GM12878 (cell line): ENCODE measurements around the gene HIF3A. TPM values are rescaled to one million over a fixed set of nuclear protein-coding genes. Genes with fewer than 3 reads are reported as not detected.

Experiments
- ATAC-seq: fragments of 200-7000 bp; cut with Tn5 transposase; 3 replicates; pipeline ENCODE4 v1.9.1; 2020; ENCODE audit warnings: mild to moderate bottlenecking, moderate library complexity
- BruUV-seq: library from RNA; stranded (reverse); fragments of 400-500 nt; replicated peaks from 2 replicates; lab custom pipeline; 2021; lab: Mats Ljungman, UMichigan
- CTCF ChIA-PET: fragments of 300-600 bp; sonication (Branson Sonifier 250); formaldehyde crosslinking; extraction: SDS; loops from one replicate; lab custom pipeline; 2021; ENCODE audit warnings: inconsistent platforms; lab: Yijun Ruan, JAX
- POLR2A ChIA-PET: fragments of 350-600 bp; formaldehyde crosslinking; extraction: SDS; loops from one replicate; lab custom pipeline; 2021; ENCODE audit warnings: inconsistent platforms; lab: Charles Lee
- RAD21 ChIA-PET: fragments of 300-600 bp; sonication (Branson Sonifier 250); formaldehyde crosslinking; loops from one replicate; lab custom pipeline; 2023; ENCODE audit warnings: antibody characterized with exemption; ENCODE audit not compliant: unreplicated experiment; lab: Charles Lee
- SMC1A ChIA-PET: fragments of 300-600 bp; sonication (Branson Sonifier 250); formaldehyde crosslinking; loops from one replicate; lab custom pipeline; 2023; ENCODE audit not compliant: unreplicated experiment, uncharacterized antibody; lab: Charles Lee
- DNase-seq: peaks from one replicate; pipeline ENCODE4 v3.0.0-alpha.2; 2011; ENCODE audit warnings: low read depth, low spot score
- FAIRE-seq: peaks from 3 replicates; lab custom pipeline; 2011; peaks lifted over from hg19 to GRCh38; lab: Jason Lieb, UNC
- H2AFZ ChIP-seq: 2 replicates; pipeline ENCODE4 v1.6.0; 2011; ENCODE audit warnings: low read depth, low read length, control low read depth; ENCODE audit not compliant: control insufficient read depth
- H3K27ac ChIP-seq: 2 replicates; pipeline ENCODE4 v1.5.1; 2011; ENCODE audit warnings: control low read depth; ENCODE audit not compliant: control insufficient read depth, insufficient read depth
- H3K27me3 ChIP-seq, 2 experiments: replicated peaks in 1 of 2; 2 replicates each; pipeline versions ENCODE4 v1.6.0 to v1.6.1; 2011; ENCODE audit warnings: low read length in 1 of 2; ENCODE audit not compliant: control insufficient read depth in 2 of 2, insufficient read depth in 2 of 2
- H3K36me3 ChIP-seq, 2 experiments: 2 replicates each; pipeline ENCODE4 v1.5.1; 2011; ENCODE audit warnings: low read length in 1 of 2; ENCODE audit not compliant: control insufficient read depth in 2 of 2, insufficient read depth in 2 of 2
- H3K4me1 ChIP-seq: 2 replicates; pipeline ENCODE4 v1.6.1; 2011; ENCODE audit warnings: mild to moderate bottlenecking, low read length, moderate library complexity, mixed read lengths; ENCODE audit not compliant: control insufficient read depth, insufficient read depth
- H3K4me2 ChIP-seq: 2 replicates; pipeline ENCODE4 v1.6.0; 2011; ENCODE audit warnings: control low read depth; ENCODE audit not compliant: control insufficient read depth, insufficient read depth
- H3K4me3 ChIP-seq: fragments of 200-600 bp; sonication (generic); 2 replicates; pipeline ENCODE4 v1.5.1; 2016
- H3K79me2 ChIP-seq: 2 replicates; pipeline ENCODE4 v1.6.0; 2011; ENCODE audit warnings: low read length; ENCODE audit not compliant: control insufficient read depth, insufficient read depth
- H3K9ac ChIP-seq: 2 replicates; pipeline ENCODE4 v1.8.0; 2011; ENCODE audit warnings: low read length, control low read depth, mixed read lengths; ENCODE audit not compliant: control insufficient read depth, insufficient read depth
- H3K9me3 ChIP-seq: replicated peaks from 3 replicates; pipeline ENCODE4 v1.5.1; 2011; ENCODE audit warnings: mild to moderate bottlenecking, low read length; ENCODE audit not compliant: control insufficient read depth, insufficient read depth
- H4K20me1 ChIP-seq: 2 replicates; pipeline ENCODE4 v1.6.0; 2011; ENCODE audit not compliant: control insufficient read depth, insufficient read depth
- CREM ChIP-seq: IDR thresholded peaks from 2 replicates; pipeline ENCODE4 v1.6.1; 2014; ENCODE audit warnings: antibody characterized with exemption, low read depth
- EGR1 ChIP-seq, 2 experiments: IDR thresholded peaks; 1 replicate in 1 of 2; 2 replicates in 1 of 2; pipeline ENCODE4 v1.6.1; 2011 to 2012; ENCODE audit warnings: low read depth in 2 of 2, low read length in 2 of 2, borderline replicate concordance in 1 of 2, mild to moderate bottlenecking in 1 of 2, moderate library complexity in 1 of 2
- ESRRA ChIP-seq: IDR thresholded peaks from 2 replicates; pipeline ENCODE4 v1.6.1; 2012; ENCODE audit warnings: mild to moderate bottlenecking, low read length, improper control_type of control experiment
- HDAC2 ChIP-seq: fragments of 200-600 bp; sonication (generic); IDR thresholded peaks from 2 replicates; pipeline ENCODE4 v1.6.1; 2017
- IRF4 ChIP-seq: IDR thresholded peaks from 2 replicates; pipeline ENCODE4 v1.6.1; 2011; ENCODE audit warnings: low read depth, low read length
- IRF5 ChIP-seq: fragments of 450-650 bp; IDR thresholded peaks from 2 replicates; pipeline ENCODE4 v1.6.1; 2017; ENCODE audit warnings: borderline replicate concordance
- KDM1A ChIP-seq: fragments of 200-600 bp; sonication (generic); IDR thresholded peaks from 2 replicates; pipeline ENCODE4 v1.6.1; 2016; ENCODE audit warnings: borderline replicate concordance
- LARP7 ChIP-seq: fragments of 450-650 bp; IDR thresholded peaks from 2 replicates; pipeline ENCODE4 v1.6.1; 2017; ENCODE audit warnings: mild to moderate bottlenecking
- MTA3 ChIP-seq: IDR thresholded peaks from 2 replicates; pipeline ENCODE4 v1.6.1; 2012; ENCODE audit warnings: low read length, inconsistent platforms, borderline replicate concordance
- PAX5 ChIP-seq: IDR thresholded peaks from 2 replicates; pipeline ENCODE4 v1.6.1; 2011; ENCODE audit warnings: low read depth, low read length, borderline replicate concordance
- RBBP5 ChIP-seq: fragments of 200-600 bp; sonication (generic); conservative IDR thresholded peaks from 2 replicates; pipeline ENCODE4 v1.6.1; 2016
- SKIL ChIP-seq: fragments of 450-650 bp; IDR thresholded peaks from 2 replicates; pipeline ENCODE4 v1.6.1; 2017; ENCODE audit warnings: mild to moderate bottlenecking, low read depth, inconsistent platforms; ENCODE audit not compliant: poor library complexity, severe bottlenecking
- SUPT20H ChIP-seq: IDR thresholded peaks from 2 replicates; pipeline ENCODE4 v1.6.1; 2011; ENCODE audit warnings: low read depth, mild to moderate bottlenecking, low read length, moderate library complexity, borderline replicate concordance; ENCODE audit not compliant: control insufficient read depth
- USF1 ChIP-seq: IDR thresholded peaks from 2 replicates; pipeline ENCODE4 v1.6.1; 2011; ENCODE audit warnings: borderline replicate concordance, low read depth, mild to moderate bottlenecking, moderate library complexity, mixed read lengths, low read length; ENCODE audit not compliant: insufficient read depth; ENCODE audit errors: extremely low read length
- ZBTB40 ChIP-seq: fragments of 450-650 bp; IDR thresholded peaks from 2 replicates; pipeline ENCODE4 v1.6.1; 2016; ENCODE audit warnings: mild to moderate bottlenecking, moderate library complexity, borderline replicate concordance
- WGBS: methylation state at CpG from one replicate; pipeline ENCODE4 v1.1.6; 2016; ENCODE audit warnings: low lambda C conversion rate; ENCODE audit not compliant: insufficient replicate concordance, insufficient coverage; ENCODE audit errors: missing lambda C conversion rate; 5-methylcytosine and 5-hydroxymethylcytosine counted together
- in situ Hi-C: fragments of 300-500 bp; cut with MboI; formaldehyde crosslinking; loops from 9 replicates; pipeline ENCODE4 v1.14.3; 2018; ENCODE audit warnings: mixed read lengths
- intact Hi-C: fragments of 100-400 bp; cut with micrococcal nuclease; formaldehyde crosslinking; loops from one replicate; pipeline ENCODE4 v1.14.2; 2022; ENCODE audit not compliant: unreplicated experiment
- polyA plus RNA-seq, 11 experiments: library from polyadenylated mRNA; depleted of rRNA in 4 of 11; unstranded in 6 of 11; stranded (reverse) in 5 of 11; fragments of >200 nt; fragmentation: Nextera tagmentation in 4 of 11; fragmentation: Illumina TruSeq in 1 of 11; extraction: Ambion mirVana in 4 of 11; extraction: Trizol in 1 of 11; gene quantifications; 1 replicate in 1 of 11; 2 replicates in 10 of 11; pipeline versions ENCODE4 v1.2.1 to v1.2.3, GENCODE V29; 2011 to 2016; ENCODE audit warnings: inconsistent platforms in 2 of 11, missing spikeins in 2 of 11, low read depth in 1 of 11
- total RNA-seq, 4 experiments: library from RNA; depleted of rRNA in 3 of 4; stranded (reverse); fragments of >200 nt in 3 of 4; fragmentation: Illumina TruSeq in 1 of 4; extraction: Trizol in 1 of 4; gene quantifications; 2 replicates each; pipeline versions ENCODE4 v1.2.1 to v1.2.3, GENCODE V29; 2013 to 2021

Gene HIF3A
- total and polyA plus RNA-seq, 10 of the 15 experiments (the other 5 are each of a cell fraction or from before 2014, with no cell fraction given): 0.03 to 0.20 (median 0.06) TPM; not detected in 5

GRCh38 chr19:46388311-46389095 lies 91.7 kb downstream of the HIF3A start:
- H3K9me3 ChIP-seq: no peaks in the 10 kb centered on the region
- intact Hi-C loops (no loop called here), in situ Hi-C loops (no loop called here)
- H3K79me2 ChIP-seq: no peaks in the 10 kb centered on the region
- no peak overlapping the region for H3K4me3 ChIP-seq
- no peak overlapping the region for H3K27ac ChIP-seq
- ChIA-PET RAD21 (no interaction called here), CTCF (no interaction called here), POLR2A (interaction anchor here (0.6 kb wide), 1 partner anchor 537 kb away, joined by 5 read pairs; no protein-coding TSS in a partner anchor), SMC1A (no interaction called here)
- WGBS: 97% methylated on average over 25 of the region's 25 CpGs
- no peak overlapping the region for H3K4me2 ChIP-seq
- H4K20me1 ChIP-seq: no peaks in the 10 kb centered on the region
- ATAC-seq (no peak), FAIRE-seq (no peak), DNase-seq (no peak)
- H3K4me1 ChIP-seq: no peaks in the 10 kb centered on the region
- H3K9ac ChIP-seq: no peak overlapping the region
- no TSS peak for BruUV-seq
- no peaks in the 10 kb centered on the region for H3K27me3 ChIP-seq
- H3K36me3 ChIP-seq: peaks cover 34 to 52% of the 10 kb centered on the region in 2 experiments
- H2AFZ ChIP-seq: no peak overlapping the region
- TF ChIP-seq ESRRA (no peak), IRF5 (no peak), ZBTB40 (no peak), KDM1A (no peak), EGR1 (IDR thresholded peaks at IDR 0.05; ENCODE audit: borderline replicate concordance in 1 of 2, low read depth in 2 of 2, low read length in 2 of 2) (no peak), SKIL (no peak), USF1 (no peak), LARP7 (no peak), IRF4 (no peak), MTA3 (no peak), PAX5 (no peak), HDAC2 (no peak), CREM (no peak), SUPT20H (no peak), RBBP5 (no peak)
